GM12878 (cell line): ENCODE results near the gene GATA3. TPM values are rescaled to one million over a fixed set of nuclear protein-coding genes. Genes with fewer than 3 reads are reported as not detected.

Source experiments
- ATAC-seq: fragments of 200-7000 bp; cut with Tn5 transposase; 3 replicates; pipeline ENCODE4 v1.9.1; 2020; ENCODE audit warnings: mild to moderate bottlenecking, moderate library complexity
- BruUV-seq: library from RNA; stranded (reverse); fragments of 400-500 nt; replicated peaks from 2 replicates; lab custom pipeline; 2021; lab: Mats Ljungman, UMichigan
- CTCF ChIA-PET: fragments of 300-600 bp; sonication (Branson Sonifier 250); formaldehyde crosslinking; extraction: SDS; loops from one replicate; lab custom pipeline; 2021; ENCODE audit warnings: inconsistent platforms; lab: Yijun Ruan, JAX
- POLR2A ChIA-PET: fragments of 350-600 bp; formaldehyde crosslinking; extraction: SDS; loops from one replicate; lab custom pipeline; 2021; ENCODE audit warnings: inconsistent platforms; lab: Charles Lee
- RAD21 ChIA-PET: fragments of 300-600 bp; sonication (Branson Sonifier 250); formaldehyde crosslinking; loops from one replicate; lab custom pipeline; 2023; ENCODE audit warnings: antibody characterized with exemption; ENCODE audit not compliant: unreplicated experiment; lab: Charles Lee
- SMC1A ChIA-PET: fragments of 300-600 bp; sonication (Branson Sonifier 250); formaldehyde crosslinking; loops from one replicate; lab custom pipeline; 2023; ENCODE audit not compliant: unreplicated experiment, uncharacterized antibody; lab: Charles Lee
- DNase-seq: peaks from one replicate; pipeline ENCODE4 v3.0.0-alpha.2; 2011; ENCODE audit warnings: low read depth, low spot score
- FAIRE-seq: peaks from 3 replicates; lab custom pipeline; 2011; peaks lifted over from hg19 to GRCh38; lab: Jason Lieb, UNC
- H2AFZ ChIP-seq: 2 replicates; pipeline ENCODE4 v1.6.0; 2011; ENCODE audit warnings: low read depth, low read length, control low read depth; ENCODE audit not compliant: control insufficient read depth
- H3K27ac ChIP-seq: 2 replicates; pipeline ENCODE4 v1.5.1; 2011; ENCODE audit warnings: control low read depth; ENCODE audit not compliant: control insufficient read depth, insufficient read depth
- H3K27me3 ChIP-seq, 2 experiments: replicated peaks in 1 of 2; 2 replicates each; pipeline versions ENCODE4 v1.6.0 to v1.6.1; 2011; ENCODE audit warnings: low read length in 1 of 2; ENCODE audit not compliant: control insufficient read depth in 2 of 2, insufficient read depth in 2 of 2
- H3K36me3 ChIP-seq, 2 experiments: 2 replicates each; pipeline ENCODE4 v1.5.1; 2011; ENCODE audit warnings: low read length in 1 of 2; ENCODE audit not compliant: control insufficient read depth in 2 of 2, insufficient read depth in 2 of 2
- H3K4me1 ChIP-seq: 2 replicates; pipeline ENCODE4 v1.6.1; 2011; ENCODE audit warnings: mild to moderate bottlenecking, low read length, moderate library complexity, mixed read lengths; ENCODE audit not compliant: control insufficient read depth, insufficient read depth
- H3K4me2 ChIP-seq: 2 replicates; pipeline ENCODE4 v1.6.0; 2011; ENCODE audit warnings: control low read depth; ENCODE audit not compliant: control insufficient read depth, insufficient read depth
- H3K4me3 ChIP-seq: fragments of 200-600 bp; sonication (generic); 2 replicates; pipeline ENCODE4 v1.5.1; 2016
- H3K79me2 ChIP-seq: 2 replicates; pipeline ENCODE4 v1.6.0; 2011; ENCODE audit warnings: low read length; ENCODE audit not compliant: control insufficient read depth, insufficient read depth
- H3K9ac ChIP-seq: 2 replicates; pipeline ENCODE4 v1.8.0; 2011; ENCODE audit warnings: low read length, control low read depth, mixed read lengths; ENCODE audit not compliant: control insufficient read depth, insufficient read depth
- H3K9me3 ChIP-seq: replicated peaks from 3 replicates; pipeline ENCODE4 v1.5.1; 2011; ENCODE audit warnings: mild to moderate bottlenecking, low read length; ENCODE audit not compliant: control insufficient read depth, insufficient read depth
- H4K20me1 ChIP-seq: 2 replicates; pipeline ENCODE4 v1.6.0; 2011; ENCODE audit not compliant: control insufficient read depth, insufficient read depth
- ASH2L ChIP-seq: fragments of 300-600, 200-600 bp; sonication (generic); IDR thresholded peaks from 2 replicates; pipeline ENCODE4 v1.6.1; 2017; ENCODE audit warnings: low read depth, mild to moderate bottlenecking, borderline replicate concordance
- CREB1 ChIP-seq: IDR thresholded peaks from 2 replicates; pipeline ENCODE4 v1.6.1; 2012; ENCODE audit warnings: low read depth, mild to moderate bottlenecking, inconsistent platforms
- CTCF ChIP-seq, 3 experiments: IDR thresholded peaks in 2 of 3; conservative IDR thresholded peaks in 1 of 3; 2 replicates each; pipeline ENCODE4 v1.5.1; 2011; ENCODE audit warnings: low read depth in 3 of 3, low read length in 3 of 3, mild to moderate bottlenecking in 3 of 3, control low read depth in 2 of 3, moderate library complexity in 2 of 3, inconsistent platforms in 1 of 3, mixed read lengths in 1 of 3; ENCODE audit not compliant: control insufficient read depth in 2 of 3, insufficient read depth in 1 of 3; ENCODE audit errors: extremely low read depth in 1 of 3
- FOXM1 ChIP-seq: IDR thresholded peaks from 2 replicates; pipeline ENCODE4 v1.6.1; 2012; ENCODE audit warnings: low read depth, mild to moderate bottlenecking, inconsistent platforms, low read length, moderate library complexity
- HCFC1 ChIP-seq: fragments of 150-350 bp; IDR thresholded peaks from 2 replicates; pipeline ENCODE4 v1.6.1; 2014; ENCODE audit warnings: low read length
- HSF1 ChIP-seq: fragments of 150-350 bp; IDR thresholded peaks from 2 replicates; pipeline ENCODE4 v1.6.1; 2014; ENCODE audit warnings: mild to moderate bottlenecking, low read depth, low read length
- KAT2A ChIP-seq: conservative IDR thresholded peaks from 2 replicates; pipeline ENCODE4 v1.6.1; 2011; ENCODE audit warnings: low read depth, low read length; ENCODE audit not compliant: control insufficient read depth
- MXI1 ChIP-seq: fragments of 150-350 bp; IDR thresholded peaks from 2 replicates; pipeline ENCODE4 v1.6.1; 2011; ENCODE audit warnings: low read depth, mild to moderate bottlenecking, inconsistent platforms, low read length, improper control_type of control experiment
- MYC ChIP-seq: IDR thresholded peaks from 2 replicates; pipeline ENCODE4 v1.6.1; 2011; ENCODE audit warnings: mild to moderate bottlenecking, low read length, moderate library complexity, inconsistent platforms; ENCODE audit not compliant: insufficient read depth, insufficient replicate concordance, insufficient read length, severe bottlenecking
- RBBP5 ChIP-seq: fragments of 200-600 bp; sonication (generic); conservative IDR thresholded peaks from 2 replicates; pipeline ENCODE4 v1.6.1; 2016
- SUPT20H ChIP-seq: IDR thresholded peaks from 2 replicates; pipeline ENCODE4 v1.6.1; 2011; ENCODE audit warnings: low read depth, mild to moderate bottlenecking, low read length, moderate library complexity, borderline replicate concordance; ENCODE audit not compliant: control insufficient read depth
- SUZ12 ChIP-seq: fragments of 200-600 bp; sonication (generic); IDR thresholded peaks from one replicate; pipeline ENCODE4 v1.6.1; 2018; ENCODE audit warnings: antibody characterized with exemption, mild to moderate bottlenecking; ENCODE audit not compliant: unreplicated experiment
- WRNIP1 ChIP-seq: IDR thresholded peaks from 2 replicates; pipeline ENCODE4 v1.6.1; 2011; ENCODE audit warnings: low read depth, low read length, improper control_type of control experiment, borderline replicate concordance
- WGBS: methylation state at CpG from one replicate; pipeline ENCODE4 v1.1.6; 2016; ENCODE audit warnings: low lambda C conversion rate; ENCODE audit not compliant: insufficient replicate concordance, insufficient coverage; ENCODE audit errors: missing lambda C conversion rate; 5-methylcytosine and 5-hydroxymethylcytosine counted together
- in situ Hi-C: fragments of 300-500 bp; cut with MboI; formaldehyde crosslinking; loops from 9 replicates; pipeline ENCODE4 v1.14.3; 2018; ENCODE audit warnings: mixed read lengths
- intact Hi-C: fragments of 100-400 bp; cut with micrococcal nuclease; formaldehyde crosslinking; loops from one replicate; pipeline ENCODE4 v1.14.2; 2022; ENCODE audit not compliant: unreplicated experiment
- polyA plus RNA-seq, 11 experiments: library from polyadenylated mRNA; depleted of rRNA in 4 of 11; unstranded in 6 of 11; stranded (reverse) in 5 of 11; fragments of >200 nt; fragmentation: Nextera tagmentation in 4 of 11; fragmentation: Illumina TruSeq in 1 of 11; extraction: Ambion mirVana in 4 of 11; extraction: Trizol in 1 of 11; gene quantifications; 1 replicate in 1 of 11; 2 replicates in 10 of 11; pipeline versions ENCODE4 v1.2.1 to v1.2.3, GENCODE V29; 2011 to 2016; ENCODE audit warnings: inconsistent platforms in 2 of 11, missing spikeins in 2 of 11, low read depth in 1 of 11
- total RNA-seq, 4 experiments: library from RNA; depleted of rRNA in 3 of 4; stranded (reverse); fragments of >200 nt in 3 of 4; fragmentation: Illumina TruSeq in 1 of 4; extraction: Trizol in 1 of 4; gene quantifications; 2 replicates each; pipeline versions ENCODE4 v1.2.1 to v1.2.3, GENCODE V29; 2013 to 2021

Gene GATA3
- total and polyA plus RNA-seq, 10 of the 15 experiments (the other 5 are each of a cell fraction or from before 2014, with no cell fraction given) = 0.08 to 0.80 (median 0.29) TPM

- no peak for FAIRE-seq
- RAD21 ChIA-PET = no interaction called here
- POLR2A ChIA-PET = no interaction called here
- Histone ChIP-seq H3K79me2 (no peaks in the 10 kb centered on the region), H3K4me1 (peaks cover 11% of the 10 kb centered on the region; the same call in 1 of the 2 replicates), H2AFZ (no peak overlapping the region), H3K4me2 (no peak overlapping the region), H3K4me3 (no peak overlapping the region), H4K20me1 (no peaks in the 10 kb centered on the region), H3K27me3 (peaks cover 21 to 25% of the 10 kb centered on the region in 2 experiments), H3K27ac (no peak overlapping the region), H3K9me3 (no peaks in the 10 kb centered on the region), H3K9ac (no peak overlapping the region), H3K36me3 (no peaks in the 10 kb centered on the region)
- in situ Hi-C loops (no loop called here), intact Hi-C loops (loop anchor here (5.0 to 10.0 kb wide), 4 partner anchors 179 to 1254 kb away; no protein-coding TSS in a partner anchor)
- DNase-seq = no peak
- no peak for ATAC-seq
- TF ChIP-seq SUZ12 (peak; percentile 70), FOXM1 (no peak)
- BruUV-seq = no TSS peak
- CTCF ChIA-PET = no interaction called here
- 42% methylated on average over 40 of the region's 52 CpGs for WGBS
- SMC1A ChIA-PET = no interaction called here
Observed at GRCh38 chr10:8051109-8051821, 3.2 kb upstream of the GATA3 start.

GRCh38 chr10:8051851-8052257 lies 2.6 kb upstream of the GATA3 start:
- RAD21 ChIA-PET = interaction anchor here (0.6 kb wide), 1 partner anchor 1017 kb away, joined by 3 read pairs; no protein-coding TSS in a partner anchor
- no peak for TF ChIP-seq WRNIP1
- TF ChIP-seq MYC = no peak
- no peak for TF ChIP-seq RBBP5
- no peak for TF ChIP-seq HCFC1
- no peak for TF ChIP-seq CREB1
- no peak for TF ChIP-seq HSF1
- no peak for TF ChIP-seq KAT2A
- TF ChIP-seq CTCF (IDR thresholded peaks at IDR 0.05 in 2 of 3, conservative IDR thresholded peaks at IDR 0.05 in 1 of 3; ENCODE audit: control insufficient read depth in 2 of 3, extremely low read depth in 1 of 3, insufficient read depth in 1 of 3, low read depth in 3 of 3, low read length in 3 of 3) = no peak
- no peak for TF ChIP-seq SUPT20H
- no peak for TF ChIP-seq ASH2L
- TF ChIP-seq MXI1 = no peak

More at GRCh38 chr10:8051851-8052257, 2.6 kb upstream of the GATA3 start:
- Histone ChIP-seq H2AFZ (no peak overlapping the region), H3K36me3 (no peaks in the 10 kb centered on the region), H3K4me2 (no peak overlapping the region), H4K20me1 (no peaks in the 10 kb centered on the region), H3K9me3 (no peaks in the 10 kb centered on the region), H3K27me3 (peaks cover 18 to 20% of the 10 kb centered on the region in 2 experiments), H3K9ac (no peak overlapping the region), H3K79me2 (no peaks in the 10 kb centered on the region), H3K27ac (no peak overlapping the region), H3K4me3 (no peak overlapping the region), H3K4me1 (peaks cover 11% of the 10 kb centered on the region; the same call in 1 of the 2 replicates)
- intact Hi-C loops (loop anchor here (5.0 to 10.0 kb wide), 4 partner anchors 180 to 1253 kb away; no protein-coding TSS in a partner anchor), in situ Hi-C loops (no loop called here)
- ATAC-seq = no peak
- ChIA-PET CTCF (interaction anchor here (0.9 kb wide), 1 partner anchor 1158 kb away, joined by 3 read pairs; no protein-coding TSS in a partner anchor), POLR2A (no interaction called here), SMC1A (no interaction called here)
- no TSS peak for BruUV-seq
- 30% methylated on average over 18 of the region's 29 CpGs for WGBS
- no peak for FAIRE-seq
- DNase-seq = no peak
